Measurements from ENCODE around the gene GJC1.

- no peak for TF ChIP-seq CTCF (IDR thresholded peaks at IDR 0.05)
- TF ChIP-seq POLR2A (IDR thresholded peaks at IDR 0.05) = no peak
Measured at GRCh38 chr17:44848961-44849489, 18.9 kb upstream of the GJC1 start.

Data from breast epithelium (tissue), 3 donors.